T1000 (cell line): ENCODE data around the gene ATP8A1.

Experiments used
- DNase-seq: peaks from one replicate; lab custom pipeline; 2025; ENCODE audit warnings: mixed read lengths; lab: John Stamatoyannopoulos, UW

ATP8A1 gene

GRCh38 chr4:42364266-42365053 is 292.4 kb downstream of the ATP8A1 start:
- DNase-seq: no peak

- no peak for DNase-seq
Measured at GRCh38 chr4:42363614-42364013, 293.3 kb downstream of the ATP8A1 start.

- no peak for DNase-seq
Measured at GRCh38 chr4:42362591-42362990, 294.3 kb downstream of the ATP8A1 start.

- no peak for DNase-seq
Measured at GRCh38 chr4:42361456-42361855, 295.4 kb downstream of the ATP8A1 start.

- no peak for DNase-seq
Measured at GRCh38 chr4:42360256-42360669, 296.6 kb downstream of the ATP8A1 start.

GRCh38 chr4:42359711-42360110 is 297.2 kb downstream of the ATP8A1 start:
- no peak for DNase-seq
